Right lobe of liver (tissue), 6 donors: Measurements from ENCODE around the gene ADGRL3. TPM values are rescaled to one million over a fixed set of nuclear protein-coding genes. Genes with fewer than 3 reads are reported as not detected.

Source experiments
- ATAC-seq, 4 donors: fragments of 200-7000 bp; cut with Tn5 transposase; one replicate each; pipeline ENCODE4 v1.9.1; 2020; ENCODE audit warnings: mild to moderate bottlenecking in 4 of 4, moderate library complexity in 4 of 4
- DNase-seq, 3 donors: peaks; one replicate each; pipeline ENCODE4 v3.0.0-alpha.2; 2020
- H3K27ac ChIP-seq, 3 donors: fragments of 200-600 bp; one replicate each; pipeline ENCODE4 v1.8.0; 2022
- H3K27me3 ChIP-seq, 2 donors: fragments of 200-600 bp; one replicate each; pipeline ENCODE4 v1.8.0; 2022
- H3K36me3 ChIP-seq, 4 donors: fragments of 200-600 bp; sonication (generic) in 1 of 4; one replicate each; pipeline versions ENCODE4 v1.5.1 to v1.8.0; 2017 to 2022; ENCODE audit warnings: control low read depth in 1 of 4
- H3K4me1 ChIP-seq, 4 donors: fragments of 200-600 bp; sonication (generic) in 1 of 4; one replicate each; pipeline versions ENCODE4 v1.5.1 to v1.8.0; 2017 to 2022; ENCODE audit warnings: control low read depth in 1 of 4
- H3K4me3 ChIP-seq, 3 donors: fragments of 200-600 bp; one replicate each; pipeline ENCODE4 v1.8.0; 2022
- H3K9me3 ChIP-seq, 4 donors: fragments of 200-600 bp; sonication (generic) in 1 of 4; one replicate each; pipeline versions ENCODE4 v1.5.1 to v1.8.0; 2017 to 2022; ENCODE audit warnings: control low read depth in 1 of 4
- POLR2A ChIP-seq: fragments of 450-650 bp; IDR thresholded peaks from one replicate; pipeline ENCODE4 v1.6.1; 2017; ENCODE audit warnings: antibody characterized with exemption, mild to moderate bottlenecking
- WGBS: methylation state at CpG from one replicate; pipeline ENCODE4 v1.1.6; 2018; ENCODE audit warnings: low coverage, low lambda C conversion rate; ENCODE audit not compliant: insufficient coverage; ENCODE audit errors: missing lambda C conversion rate; 5-methylcytosine and 5-hydroxymethylcytosine counted together
- intact Hi-C, 2 donors: fragments of 100-400 bp; cut with DNase I; formaldehyde crosslinking; loops; one replicate each; pipeline versions ENCODE4 v1.11.2 to v1.14.1; 2022
- total RNA-seq, 6 experiments: library from RNA; depleted of rRNA in 2 of 6; stranded (reverse); fragments of >200 nt in 2 of 6; fragmentation: NEBNext Ultra II Directional in 3 of 6; extraction: Animal tissue kit (Norgen Biotek cat#: 25700) in 3 of 6; gene quantifications; one replicate each; pipeline versions ENCODE4 v1.1.0 to v1.2.4, GENCODE V29; 2016 to 2023
- TF ChIP-seq, protein P1 (sequence below), 4 donors: fragments of 200-600 bp in 3 of 4; fragments of 450-650 bp in 1 of 4; IDR thresholded peaks; one replicate each; pipeline versions ENCODE4 v1.5.1 to v1.8.0; 2016 to 2022; ENCODE audit warnings: antibody characterized with exemption in 4 of 4, mild to moderate bottlenecking in 2 of 4
- donor health status: DM: no; HTN: yes; CAD: no.
- donor health status: DM: no; HTN: no; CAD: no.
- donor health status: DM: no; HTN: no; CAD: no.
- donor health status: DM: no; HTN: yes; CAD: no.
- donor health status: DM: no; HTN: yes; CAD: no.

The ADGRL3 gene
- total RNA-seq, 6 experiments from 2014 or later: 0.06 to 1.1 (median 0.35) TPM

DNA sequence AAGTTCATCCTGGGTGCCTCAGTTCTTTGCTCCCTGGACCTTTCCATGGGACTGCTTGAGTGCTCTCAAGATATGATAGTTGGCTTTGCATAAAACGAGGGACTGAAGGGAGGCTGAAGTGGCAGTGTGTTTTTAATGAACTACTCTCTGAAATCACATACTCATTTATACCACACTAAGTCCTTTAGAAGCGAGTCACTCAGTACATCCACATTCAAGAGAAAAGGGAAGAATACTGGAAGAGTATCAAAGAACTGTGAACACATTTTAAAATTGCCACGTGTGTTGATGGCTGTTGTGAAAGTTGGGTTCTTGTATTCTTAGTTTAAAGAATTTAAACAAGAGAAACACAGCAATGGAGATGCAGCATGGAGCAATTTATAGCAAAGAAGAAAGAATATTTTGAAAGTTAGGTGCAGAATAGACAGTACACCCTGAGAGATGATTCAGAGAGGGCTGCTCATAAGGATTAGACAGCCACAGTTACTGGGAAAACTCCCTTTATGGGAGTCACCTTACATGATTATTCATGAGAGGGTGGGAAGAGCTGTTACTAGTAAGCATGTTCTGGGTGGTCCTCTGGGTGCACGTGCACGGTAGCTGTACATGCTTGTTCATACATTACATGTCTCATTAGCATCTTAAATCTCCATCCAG, 380.7 kb downstream of the ADGRL3 start:
- no peaks in the 10 kb centered on the region for H3K36me3 ChIP-seq
- H3K27ac ChIP-seq: no peak overlapping the region
- ATAC-seq: no peak
- no peaks in the 10 kb centered on the region for H3K27me3 ChIP-seq
- DNase-seq: no peak
- WGBS: 65% methylated on average over 5 of the region's 5 CpGs
- intact Hi-C loops: no loop called here
- H3K9me3 ChIP-seq: no peaks in the 10 kb centered on the region
- no peak overlapping the region for H3K4me3 ChIP-seq
- TF ChIP-seq, protein P1, sequence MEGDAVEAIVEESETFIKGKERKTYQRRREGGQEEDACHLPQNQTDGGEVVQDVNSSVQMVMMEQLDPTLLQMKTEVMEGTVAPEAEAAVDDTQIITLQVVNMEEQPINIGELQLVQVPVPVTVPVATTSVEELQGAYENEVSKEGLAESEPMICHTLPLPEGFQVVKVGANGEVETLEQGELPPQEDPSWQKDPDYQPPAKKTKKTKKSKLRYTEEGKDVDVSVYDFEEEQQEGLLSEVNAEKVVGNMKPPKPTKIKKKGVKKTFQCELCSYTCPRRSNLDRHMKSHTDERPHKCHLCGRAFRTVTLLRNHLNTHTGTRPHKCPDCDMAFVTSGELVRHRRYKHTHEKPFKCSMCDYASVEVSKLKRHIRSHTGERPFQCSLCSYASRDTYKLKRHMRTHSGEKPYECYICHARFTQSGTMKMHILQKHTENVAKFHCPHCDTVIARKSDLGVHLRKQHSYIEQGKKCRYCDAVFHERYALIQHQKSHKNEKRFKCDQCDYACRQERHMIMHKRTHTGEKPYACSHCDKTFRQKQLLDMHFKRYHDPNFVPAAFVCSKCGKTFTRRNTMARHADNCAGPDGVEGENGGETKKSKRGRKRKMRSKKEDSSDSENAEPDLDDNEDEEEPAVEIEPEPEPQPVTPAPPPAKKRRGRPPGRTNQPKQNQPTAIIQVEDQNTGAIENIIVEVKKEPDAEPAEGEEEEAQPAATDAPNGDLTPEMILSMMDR (IDR thresholded peaks at IDR 0.05): no peak
- no peak for TF ChIP-seq POLR2A
- no peaks in the 10 kb centered on the region for H3K4me1 ChIP-seq

DNA sequence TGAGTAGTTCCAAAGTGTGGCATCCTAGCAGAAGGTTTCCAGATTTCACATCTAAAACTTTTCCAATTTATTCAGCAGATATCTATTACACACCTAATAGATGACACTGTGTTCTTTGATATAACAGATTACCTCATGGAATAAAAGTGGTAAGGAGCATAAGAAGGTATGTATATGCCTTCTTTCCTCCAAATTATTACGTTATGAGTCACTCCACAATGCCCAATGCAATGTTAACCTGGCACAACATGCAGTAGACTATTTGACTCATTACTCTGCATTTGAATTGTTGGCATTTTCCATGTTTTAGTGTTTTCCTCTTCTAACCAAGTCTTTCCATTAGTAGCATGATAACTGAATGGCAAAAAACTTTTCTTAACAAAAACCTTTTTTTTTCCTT, 383.6 kb downstream of the ADGRL3 start:
- Histone ChIP-seq H3K4me3 (no peak overlapping the region), H3K9me3 (no peaks in the 10 kb centered on the region), H3K27ac (no peak overlapping the region), H3K4me1 (no peaks in the 10 kb centered on the region), H3K36me3 (no peaks in the 10 kb centered on the region), H3K27me3 (no peaks in the 10 kb centered on the region)
- TF ChIP-seq, protein P1 (IDR thresholded peaks at IDR 0.05): no peak
- no peak for TF ChIP-seq POLR2A
- intact Hi-C loops: no loop called here
- DNase-seq: no peak
- ATAC-seq: no peak
- WGBS: 73% methylated on average over 1 of the region's 1 CpG

DNA sequence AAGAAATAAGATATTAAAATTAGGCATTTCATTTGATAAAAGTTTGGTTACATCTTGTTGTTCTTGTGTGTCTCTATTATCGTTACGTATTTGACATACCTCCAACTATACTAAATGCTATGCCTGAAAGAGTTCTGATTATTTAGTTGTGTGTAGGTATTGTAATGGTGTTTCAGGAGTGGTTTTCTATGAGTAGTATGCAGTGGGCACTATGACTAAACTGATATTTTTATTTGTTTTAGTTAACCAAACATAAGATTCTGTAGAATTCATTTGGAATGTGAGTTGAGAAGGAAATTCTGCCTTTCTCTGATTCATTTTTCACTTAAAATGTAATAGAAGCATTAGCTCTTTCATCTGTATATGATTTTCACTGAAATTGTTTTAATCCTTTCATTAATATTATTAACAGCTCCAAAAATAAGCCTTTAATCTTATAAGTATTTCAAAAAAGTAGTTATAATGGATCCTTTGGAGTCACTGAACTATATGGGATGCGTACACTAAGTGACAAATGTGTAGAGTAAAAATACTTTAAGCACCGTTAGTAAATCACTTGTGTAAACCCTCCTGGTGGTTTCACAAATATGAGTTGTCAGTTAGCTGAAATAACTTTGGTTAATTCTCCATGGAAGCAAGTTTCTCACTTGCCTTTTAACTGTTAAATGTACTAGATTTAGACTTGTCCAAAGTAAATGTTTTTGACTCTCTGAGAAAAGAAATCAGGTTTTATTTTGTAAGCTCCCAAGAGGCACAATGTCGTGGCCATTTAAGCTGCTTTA, 388.7 kb downstream of the ADGRL3 start:
- H3K4me3 ChIP-seq: no peak overlapping the region
- TF ChIP-seq POLR2A: no peak
- TF ChIP-seq, protein P1 (IDR thresholded peaks at IDR 0.05): no peak
- H3K4me1 ChIP-seq: no peaks in the 10 kb centered on the region
- no peaks in the 10 kb centered on the region for H3K27me3 ChIP-seq
- no peak for DNase-seq
- 63% methylated on average over 5 of the region's 5 CpGs for WGBS
- ATAC-seq: no peak
- no peak overlapping the region for H3K27ac ChIP-seq
- intact Hi-C loops: no loop called here
- H3K36me3 ChIP-seq: no peaks in the 10 kb centered on the region
- H3K9me3 ChIP-seq: no peaks in the 10 kb centered on the region

DNA sequence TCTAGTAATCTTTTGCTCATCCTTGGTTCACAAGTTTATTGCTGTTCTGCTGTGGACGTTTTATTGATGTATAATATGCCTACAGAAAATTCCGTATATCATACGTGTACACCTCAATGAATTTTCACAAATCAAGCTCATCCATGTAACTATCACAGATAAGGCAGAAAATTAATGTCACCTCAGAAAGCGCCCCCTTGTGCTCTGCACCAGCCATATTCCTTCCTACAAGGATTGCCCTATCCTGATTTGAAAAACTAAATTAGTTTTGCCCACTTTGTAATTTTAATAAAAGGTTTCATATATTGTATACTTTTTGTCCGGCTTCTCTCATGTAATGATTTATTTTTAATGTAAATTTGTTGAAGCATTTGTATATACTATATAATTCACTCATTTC, 390.8 kb downstream of the ADGRL3 start:
- H3K27me3 ChIP-seq: no peaks in the 10 kb centered on the region
- no peaks in the 10 kb centered on the region for H3K36me3 ChIP-seq
- no peaks in the 10 kb centered on the region for H3K4me1 ChIP-seq
- ATAC-seq (no peak), DNase-seq (no peak)
- 71% methylated on average over 5 of the region's 5 CpGs for WGBS
- H3K4me3 ChIP-seq: no peak overlapping the region
- H3K9me3 ChIP-seq: no peaks in the 10 kb centered on the region
- TF ChIP-seq, protein P1 (IDR thresholded peaks at IDR 0.05): no peak
- no peak for TF ChIP-seq POLR2A
- no peak overlapping the region for H3K27ac ChIP-seq
- intact Hi-C loops: no loop called here
